B cell (primary cell): ENCODE data around the gene ATP6V1C2. TPM values are rescaled to one million over a fixed set of nuclear protein-coding genes. Genes with fewer than 3 reads are reported as not detected.

ENCODE experiments used
- ATAC-seq: fragments of 200-7000 bp; cut with Tn5 transposase; one replicate; pipeline ENCODE4 v1.10.0; 2021; ENCODE audit warnings: low read depth, mild to moderate bottlenecking, moderate number of reproducible peaks, moderate library complexity
- CTCF ChIA-PET: fragments of 350-600 bp; sonication (Branson Sonifier 250); formaldehyde crosslinking; loops from one replicate; lab custom pipeline; 2021; ENCODE audit warnings: antibody characterized with exemption, inconsistent platforms; lab: Charles Lee
- POLR2A ChIA-PET: fragments of 350-600 bp; sonication (Branson Sonifier 250); formaldehyde crosslinking; loops from one replicate; lab custom pipeline; 2021; ENCODE audit warnings: antibody characterized with exemption; lab: Charles Lee
- DNase-seq: peaks from one replicate; pipeline ENCODE4 v3.0.0; 2013
- H2AFZ ChIP-seq: 2 replicates; pipeline ENCODE4 v1.6.1; 2012; ENCODE audit warnings: mild to moderate bottlenecking, low read depth, low read length; ENCODE audit not compliant: insufficient read depth, poor library complexity, severe bottlenecking
- H3K27ac ChIP-seq, 2 donors: 1 replicate in 1 of 2; 2 replicates in 1 of 2; pipeline ENCODE4 v1.5.1; 2012 to 2013; ENCODE audit warnings: low read length in 2 of 2, mild to moderate bottlenecking in 2 of 2, moderate library complexity in 1 of 2
- H3K27me3 ChIP-seq, 4 experiments: fragments of 200-600 bp in 1 of 4; sonication (generic) in 1 of 4; replicated peaks in 1 of 4; 1 replicate in 2 of 4; 2 replicates in 2 of 4; pipeline versions ENCODE4 v1.6.1 to v1.7.0; 2013 to 2016; ENCODE audit warnings: low read length in 3 of 4, mild to moderate bottlenecking in 2 of 4, mixed read lengths in 1 of 4, moderate library complexity in 1 of 4; ENCODE audit not compliant: insufficient read depth in 4 of 4, control insufficient read depth in 3 of 4; ENCODE audit errors: control extremely low read depth in 1 of 4
- H3K36me3 ChIP-seq, 2 experiments: replicated peaks in 1 of 2; 1 replicate in 1 of 2; 2 replicates in 1 of 2; pipeline versions ENCODE4 v1.6.1 to v1.7.1; 2013; ENCODE audit warnings: low read length in 1 of 2; ENCODE audit not compliant: insufficient read depth in 2 of 2, control insufficient read depth in 1 of 2; ENCODE audit errors: control extremely low read depth in 1 of 2, extremely low read depth in 1 of 2
- H3K4me1 ChIP-seq, 2 donors: fragments of 200-600 bp in 1 of 2; sonication (generic) in 1 of 2; 1 replicate in 1 of 2; 2 replicates in 1 of 2; pipeline versions ENCODE4 v1.5.1 to v1.6.1; 2013 to 2017; ENCODE audit warnings: low read length in 2 of 2; ENCODE audit not compliant: control insufficient read depth in 2 of 2, insufficient read depth in 2 of 2
- H3K4me2 ChIP-seq: replicated peaks from 2 replicates; pipeline ENCODE3; 2012; ENCODE audit warnings: mild to moderate bottlenecking, low read depth, low read length; ENCODE audit not compliant: poor library complexity, severe bottlenecking
- H3K4me3 ChIP-seq, 5 experiments: fragments of 200-600 bp in 1 of 5; sonication (generic) in 1 of 5; 1 replicate in 3 of 5; 2 replicates in 2 of 5; pipeline versions ENCODE4 v1.5.1 to v1.7.0; 2011 to 2016; ENCODE audit warnings: low read length in 4 of 5, mild to moderate bottlenecking in 4 of 5, low read depth in 2 of 5, control low read depth in 1 of 5, moderate library complexity in 1 of 5; ENCODE audit not compliant: insufficient read depth in 1 of 5; ENCODE audit errors: control extremely low read depth in 1 of 5, extremely low read depth in 1 of 5
- H3K79me2 ChIP-seq: fragments of 200-600 bp; sonication (generic); one replicate; pipeline ENCODE4 v1.6.0; 2016; ENCODE audit warnings: low read length; ENCODE audit not compliant: control insufficient read depth, insufficient read depth
- H3K9ac ChIP-seq: fragments of 200-600 bp; sonication (generic); 2 replicates; pipeline ENCODE4 v1.6.1; 2017; ENCODE audit warnings: mild to moderate bottlenecking, low read length, moderate library complexity
- H3K9me3 ChIP-seq, 3 donors: one replicate each; pipeline versions ENCODE4 v1.6.1 to v1.7.1; 2013; ENCODE audit warnings: low read length in 2 of 3; ENCODE audit not compliant: control insufficient read depth in 2 of 3, insufficient read depth in 1 of 3; ENCODE audit errors: control extremely low read depth in 1 of 3
- H4K20me1 ChIP-seq: 2 replicates; pipeline ENCODE4 v1.6.0; 2012; ENCODE audit warnings: mild to moderate bottlenecking, low read length; ENCODE audit not compliant: insufficient read depth, control insufficient read depth, poor library complexity, severe bottlenecking
- H3K27ac Mint-ChIP-seq: one replicate; pipeline ENCODE4 v1.8.0; 2021; ENCODE audit warnings: mixed read lengths
- H3K27me3 Mint-ChIP-seq: one replicate; pipeline ENCODE4 v1.8.0; 2021; ENCODE audit warnings: mixed read lengths
- H3K4me1 Mint-ChIP-seq: one replicate; pipeline ENCODE4 v1.8.0; 2021; ENCODE audit warnings: mixed read lengths
- H3K4me3 Mint-ChIP-seq: one replicate; pipeline ENCODE4 v1.8.0; 2021; ENCODE audit warnings: mixed read lengths
- H3K9me3 Mint-ChIP-seq: one replicate; pipeline ENCODE4 v1.8.0; 2022; ENCODE audit warnings: mixed read lengths; ENCODE audit not compliant: insufficient read depth
- CTCF ChIP-seq: fragments of 200-600 bp; IDR thresholded peaks from one replicate; pipeline ENCODE4 v1.8.0; 2022; ENCODE audit warnings: antibody characterized with exemption, mild to moderate bottlenecking
- EZH2 ChIP-seq: IDR thresholded peaks from 2 replicates; pipeline ENCODE4 v1.6.1; 2012; ENCODE audit warnings: borderline replicate concordance, low read depth, mild to moderate bottlenecking, moderate library complexity, low read length; ENCODE audit not compliant: insufficient read depth, poor library complexity, severe bottlenecking
- WGBS: methylation state at CpG from one replicate; pipeline ENCODE4 v1.1.5; 2013; ENCODE audit warnings: missing lambda C conversion rate; ENCODE audit not compliant: insufficient coverage; 5-methylcytosine and 5-hydroxymethylcytosine counted together
- intact Hi-C: fragments of 100-400 bp; cut with micrococcal nuclease; formaldehyde crosslinking; loops from one replicate; pipeline ENCODE4 v1.10.0; 2022
- polyA plus RNA-seq: library from polyadenylated mRNA; depleted of rRNA; stranded (reverse); fragments of >200 nt; gene quantifications from 2 replicates; pipeline ENCODE4 v1.2.3, GENCODE V29; 2012
- total RNA-seq, 2 donors: library from RNA; stranded (reverse); fragments of 120-200 nt in 1 of 2; gene quantifications; 1 replicate in 1 of 2; 2 replicates in 1 of 2; pipeline versions ENCODE4 v1.2.3 to v1.2.4, GENCODE V29; 2013 to 2022

The ATP6V1C2 gene
- total and polyA plus RNA-seq, 2 donors (not counting 1 experiment from before 2014, with no cell fraction given): 0.54 to 4.4 TPM

GRCh38 chr2:10778724-10779115 is 57.3 kb downstream of the ATP6V1C2 start:
- no peaks in the 10 kb centered on the region for H3K27me3 Mint-ChIP-seq
- no peaks in the 10 kb centered on the region for H3K9me3 Mint-ChIP-seq
- TF ChIP-seq CTCF: no peak
- TF ChIP-seq EZH2: no peak
- no peak overlapping the region for H3K9ac ChIP-seq
- no peaks in the 10 kb centered on the region for H3K4me1 Mint-ChIP-seq
- intact Hi-C loops: no loop called here
- H3K79me2 ChIP-seq: no peaks in the 10 kb centered on the region
- H3K27me3 ChIP-seq: no peaks in the 10 kb centered on the region
- DNase-seq: no peak
- no peaks in the 10 kb centered on the region for H4K20me1 ChIP-seq
- ChIA-PET POLR2A (no interaction called here), CTCF (interaction anchor here (0.7 to 1.6 kb wide), 2 partner anchors 12 to 54 kb away, joined by 3 to 4 read pairs; no protein-coding TSS in a partner anchor)
- H3K4me3 ChIP-seq: no peak overlapping the region
- no peak overlapping the region for H3K4me3 Mint-ChIP-seq
- no peaks in the 10 kb centered on the region for H3K9me3 ChIP-seq
- H3K4me1 ChIP-seq: no peaks in the 10 kb centered on the region
- no peak overlapping the region for H3K27ac ChIP-seq
- WGBS: 88% methylated on average over 10 of the region's 12 CpGs
- no peak for ATAC-seq
- no peak overlapping the region for H3K4me2 ChIP-seq
- no peak overlapping the region for H3K27ac Mint-ChIP-seq
- peaks cover 6 to 47% of the 10 kb centered on the region in 2 experiments for H3K36me3 ChIP-seq
- H2AFZ ChIP-seq: no peak overlapping the region

GRCh38 chr2:10779776-10780490 is 58.5 kb downstream of the ATP6V1C2 start:
- H3K27me3 ChIP-seq: no peaks in the 10 kb centered on the region
- ATAC-seq: no peak
- TF ChIP-seq EZH2 (no peak), CTCF (no peak)
- 96% methylated on average over 24 of the region's 25 CpGs for WGBS
- H3K9me3 Mint-ChIP-seq: no peaks in the 10 kb centered on the region
- CTCF ChIA-PET: no interaction called here
- H3K79me2 ChIP-seq: no peaks in the 10 kb centered on the region
- POLR2A ChIA-PET: no interaction called here
- no peaks in the 10 kb centered on the region for H3K4me1 Mint-ChIP-seq
- H3K9ac ChIP-seq: no peak overlapping the region
- no peak overlapping the region for H3K4me2 ChIP-seq
- H3K36me3 ChIP-seq: peaks cover 15 to 59% of the 10 kb centered on the region in 2 experiments
- DNase-seq: no peak
- H3K27ac Mint-ChIP-seq: no peak overlapping the region
- H3K4me3 Mint-ChIP-seq: no peak overlapping the region
- no peaks in the 10 kb centered on the region for H3K27me3 Mint-ChIP-seq
- H3K9me3 ChIP-seq: no peaks in the 10 kb centered on the region
- no peak overlapping the region for H3K27ac ChIP-seq
- H4K20me1 ChIP-seq: no peaks in the 10 kb centered on the region
- no peak overlapping the region for H3K4me3 ChIP-seq
- intact Hi-C loops: no loop called here
- H2AFZ ChIP-seq: no peak overlapping the region
- H3K4me1 ChIP-seq: no peaks in the 10 kb centered on the region
